Stomach (tissue), 4 donors: ENCODE measurements around the gene GLCE.

Experiments
- POLR2A ChIP-seq, 4 donors: fragments of 450-650 bp; IDR thresholded peaks; one replicate each; pipeline ENCODE4 v1.6.1; 2016; ENCODE audit warnings: antibody characterized with exemption in 4 of 4, control low read depth in 2 of 4, mild to moderate bottlenecking in 1 of 4, moderate library complexity in 1 of 4
- TF ChIP-seq, protein P1 (sequence below), 7 experiments: fragments of 450-650 bp in 4 of 7; fragments of 200-600 bp in 3 of 7; sonication (generic) in 3 of 7; IDR thresholded peaks; one replicate each; pipeline ENCODE4 v1.5.1; 2016 to 2019; ENCODE audit warnings: antibody characterized with exemption in 7 of 7, control low read depth in 2 of 7, mild to moderate bottlenecking in 1 of 7

GRCh38 chr15:69277316-69277715 is 116.9 kb downstream of the GLCE start:
- TF ChIP-seq, protein P1, sequence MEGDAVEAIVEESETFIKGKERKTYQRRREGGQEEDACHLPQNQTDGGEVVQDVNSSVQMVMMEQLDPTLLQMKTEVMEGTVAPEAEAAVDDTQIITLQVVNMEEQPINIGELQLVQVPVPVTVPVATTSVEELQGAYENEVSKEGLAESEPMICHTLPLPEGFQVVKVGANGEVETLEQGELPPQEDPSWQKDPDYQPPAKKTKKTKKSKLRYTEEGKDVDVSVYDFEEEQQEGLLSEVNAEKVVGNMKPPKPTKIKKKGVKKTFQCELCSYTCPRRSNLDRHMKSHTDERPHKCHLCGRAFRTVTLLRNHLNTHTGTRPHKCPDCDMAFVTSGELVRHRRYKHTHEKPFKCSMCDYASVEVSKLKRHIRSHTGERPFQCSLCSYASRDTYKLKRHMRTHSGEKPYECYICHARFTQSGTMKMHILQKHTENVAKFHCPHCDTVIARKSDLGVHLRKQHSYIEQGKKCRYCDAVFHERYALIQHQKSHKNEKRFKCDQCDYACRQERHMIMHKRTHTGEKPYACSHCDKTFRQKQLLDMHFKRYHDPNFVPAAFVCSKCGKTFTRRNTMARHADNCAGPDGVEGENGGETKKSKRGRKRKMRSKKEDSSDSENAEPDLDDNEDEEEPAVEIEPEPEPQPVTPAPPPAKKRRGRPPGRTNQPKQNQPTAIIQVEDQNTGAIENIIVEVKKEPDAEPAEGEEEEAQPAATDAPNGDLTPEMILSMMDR (IDR thresholded peaks at IDR 0.05), result no peak
- TF ChIP-seq POLR2A (IDR thresholded peaks at IDR 0.05), result no peak
